GM12891 (cell line): ENCODE data around the gene RAMP1.

Experiments
- DNase-seq: peaks from one replicate; pipeline ENCODE4 v3.0.0; 2011; ENCODE audit warnings: low spot score; ENCODE audit not compliant: insufficient read length
- FAIRE-seq: peaks from 2 replicates; lab custom pipeline; 2011; peaks lifted over from hg19 to GRCh38; lab: Jason Lieb, UNC
- PAX5 ChIP-seq: IDR thresholded peaks from 2 replicates; pipeline ENCODE4 v1.6.1; 2011; ENCODE audit warnings: low read length, moderate library complexity, mild to moderate bottlenecking; ENCODE audit not compliant: insufficient read depth, severe bottlenecking
- POLR2A ChIP-seq: IDR thresholded peaks from 2 replicates; pipeline ENCODE4 v1.6.1; 2011; ENCODE audit warnings: low read depth, low read length, control low read depth
- POLR2AphosphoS5 ChIP-seq: IDR thresholded peaks from 2 replicates; pipeline ENCODE4 v1.6.1; 2011; ENCODE audit warnings: low read depth, low read length, control low read depth
- POU2F2 ChIP-seq: IDR thresholded peaks from 2 replicates; pipeline ENCODE4 v1.6.1; 2011; ENCODE audit warnings: low read depth, mild to moderate bottlenecking, control low read depth, low read length, moderate library complexity
- SPI1 ChIP-seq: IDR thresholded peaks from 2 replicates; pipeline ENCODE4 v1.6.1; 2011; ENCODE audit warnings: low read depth, low read length, control low read depth
- TAF1 ChIP-seq: IDR thresholded peaks from 2 replicates; pipeline ENCODE4 v1.6.1; 2011; ENCODE audit warnings: low read depth, low read length, control low read depth

RAMP1 gene

DNA sequence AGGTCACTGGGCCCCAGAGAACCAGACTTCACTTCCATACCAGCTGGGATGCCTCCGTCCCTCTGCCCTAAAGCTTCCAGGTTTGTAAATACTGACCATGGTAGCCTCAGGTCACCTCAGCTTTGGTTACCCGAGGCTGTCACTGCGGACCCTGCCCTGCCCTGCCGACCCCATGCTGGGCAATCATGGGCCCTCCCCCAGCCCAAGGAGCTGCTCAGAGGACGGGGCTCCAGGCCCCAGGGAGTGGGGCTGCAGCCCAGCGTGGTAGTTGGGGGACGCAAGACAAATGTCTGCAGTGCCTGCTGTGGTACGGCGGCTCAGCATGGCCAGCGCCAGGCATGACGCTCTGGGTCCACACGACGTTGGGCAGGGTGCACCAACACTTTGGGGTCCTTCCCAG lies 25.3 kb downstream of the RAMP1 start:
- DNase-seq (no peak), FAIRE-seq (no peak)
- TF ChIP-seq SPI1 (no peak), POLR2AphosphoS5 (no peak), POLR2A (no peak), POU2F2 (no peak), PAX5 (no peak), TAF1 (no peak)

DNA sequence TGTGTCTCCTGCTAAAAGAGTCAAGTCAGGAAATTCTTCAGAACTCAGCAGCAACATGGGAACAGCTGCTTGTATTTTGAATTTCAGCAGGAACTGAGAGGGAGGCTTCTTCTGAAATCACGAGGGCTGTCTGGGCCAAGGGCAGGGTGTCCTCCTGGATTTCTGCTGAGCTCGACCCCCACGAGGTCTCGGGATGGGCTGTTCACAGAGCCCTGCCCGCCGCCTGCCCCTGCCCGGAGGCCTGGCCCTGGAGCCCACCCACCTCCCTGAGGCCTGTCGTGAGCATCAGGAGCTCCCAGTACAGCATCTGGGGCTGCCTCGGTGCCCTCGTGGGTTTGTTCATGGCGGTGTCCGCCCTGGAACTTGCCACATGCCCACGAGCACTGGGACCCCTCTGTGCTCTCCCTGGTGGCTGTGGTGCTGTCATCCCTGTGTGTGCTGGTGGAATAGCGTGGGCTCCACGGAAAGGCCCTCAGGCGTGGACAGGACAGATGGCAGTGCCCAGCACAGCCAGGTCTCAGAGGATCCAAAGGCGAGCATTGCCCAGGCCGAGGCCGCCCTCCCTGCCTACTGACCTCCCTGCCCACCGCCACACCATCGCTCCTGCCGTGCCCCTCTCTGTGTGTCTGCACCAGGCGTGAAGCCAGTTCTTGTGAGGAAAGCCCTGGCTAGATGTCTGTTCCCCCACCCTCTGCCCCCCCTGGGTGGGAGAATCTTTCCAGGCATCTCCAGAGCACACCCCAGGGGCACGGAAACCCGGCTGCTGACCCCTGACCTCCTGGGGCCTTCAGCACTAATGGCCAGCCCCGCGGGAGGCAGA lies 25.9 kb downstream of the RAMP1 start:
- TF ChIP-seq POLR2A (no peak), PAX5 (no peak), POU2F2 (no peak), POLR2AphosphoS5 (no peak), SPI1 (no peak), TAF1 (no peak)
- no peak for DNase-seq
- FAIRE-seq = no peak

DNA sequence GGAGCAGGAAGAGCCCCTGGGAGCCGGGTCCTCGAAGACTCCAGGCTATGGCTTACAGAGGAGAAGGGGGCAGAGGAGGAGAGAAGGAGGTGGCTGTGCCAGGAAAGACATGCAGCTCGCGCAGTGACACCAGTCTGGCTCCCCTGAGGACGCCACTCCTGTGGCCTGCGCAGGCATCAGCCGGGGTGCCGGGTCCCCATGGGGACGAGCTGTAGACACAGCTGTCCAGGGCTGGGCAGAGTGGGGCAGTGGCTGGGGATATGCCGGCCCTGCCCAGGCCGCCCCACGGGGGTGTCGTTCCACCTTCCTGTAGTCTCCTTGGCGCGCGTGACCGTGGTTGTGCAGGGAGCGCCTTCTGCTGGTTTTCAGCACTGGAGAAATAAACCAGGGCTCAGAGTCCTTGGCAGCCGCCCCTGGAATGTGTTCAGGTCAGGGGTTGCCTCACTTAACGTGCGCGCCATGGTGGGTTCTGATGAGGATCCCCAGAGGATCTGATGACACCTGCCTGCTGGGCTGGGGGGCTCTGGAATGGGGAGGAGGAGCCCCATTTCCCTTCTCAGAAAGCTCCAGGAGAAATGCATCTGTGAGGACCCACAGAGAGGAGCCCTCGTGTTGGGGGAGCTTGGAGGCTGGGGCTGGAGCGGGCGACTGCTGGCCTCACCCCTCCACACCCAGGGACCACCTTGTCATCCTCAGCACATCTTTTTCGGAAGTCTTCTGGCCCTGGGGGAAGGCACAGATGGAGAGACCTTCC lies 26.7 kb downstream of the RAMP1 start:
- FAIRE-seq = no peak
- TF ChIP-seq POLR2A (no peak), PAX5 (no peak), POLR2AphosphoS5 (no peak), SPI1 (no peak), TAF1 (no peak), POU2F2 (no peak)
- DNase-seq = no peak

DNA sequence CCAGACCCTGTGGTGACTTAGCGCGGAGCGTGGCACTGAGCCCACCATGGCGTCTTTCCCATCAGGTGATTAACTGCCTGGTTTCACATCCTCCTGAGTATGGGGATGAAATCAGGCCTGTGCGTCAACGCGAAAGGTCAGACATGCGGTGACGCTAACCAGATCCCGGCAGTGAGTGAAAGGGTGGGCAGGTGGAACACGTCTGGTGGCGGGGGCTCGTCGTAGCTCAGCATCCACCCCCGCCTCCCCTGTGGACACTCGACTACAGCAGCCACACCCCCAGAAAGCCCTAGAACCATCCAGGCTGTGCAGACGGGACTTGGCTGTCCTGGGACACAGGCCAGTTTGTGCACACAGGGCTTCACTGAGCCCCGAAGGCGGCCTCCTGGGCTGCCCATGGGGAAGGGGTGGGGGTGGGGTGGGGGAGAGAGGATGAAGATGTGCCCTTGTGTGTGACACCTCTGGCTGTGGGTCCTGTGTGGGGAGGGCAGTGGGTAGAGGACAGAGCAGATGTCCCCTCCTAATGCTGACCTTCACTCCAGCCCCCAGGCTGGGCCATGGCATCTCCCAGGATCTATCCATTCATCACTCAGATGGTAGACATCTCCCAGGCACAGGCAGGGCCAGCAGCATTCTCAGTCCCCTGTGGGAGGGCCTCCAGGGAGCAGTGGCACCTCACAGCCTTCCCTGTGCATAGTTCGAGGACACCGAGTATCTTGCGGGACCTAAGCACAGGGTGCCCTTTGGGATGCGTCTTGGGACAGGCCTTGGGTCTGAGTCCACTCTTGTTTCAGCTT lies 27.5 kb downstream of the RAMP1 start:
- DNase-seq (no peak), FAIRE-seq (no peak)
- no peak for TF ChIP-seq POLR2AphosphoS5
- TF ChIP-seq TAF1 = no peak
- no peak for TF ChIP-seq PAX5
- no peak for TF ChIP-seq SPI1
- TF ChIP-seq POLR2A = no peak
- no peak for TF ChIP-seq POU2F2

DNA sequence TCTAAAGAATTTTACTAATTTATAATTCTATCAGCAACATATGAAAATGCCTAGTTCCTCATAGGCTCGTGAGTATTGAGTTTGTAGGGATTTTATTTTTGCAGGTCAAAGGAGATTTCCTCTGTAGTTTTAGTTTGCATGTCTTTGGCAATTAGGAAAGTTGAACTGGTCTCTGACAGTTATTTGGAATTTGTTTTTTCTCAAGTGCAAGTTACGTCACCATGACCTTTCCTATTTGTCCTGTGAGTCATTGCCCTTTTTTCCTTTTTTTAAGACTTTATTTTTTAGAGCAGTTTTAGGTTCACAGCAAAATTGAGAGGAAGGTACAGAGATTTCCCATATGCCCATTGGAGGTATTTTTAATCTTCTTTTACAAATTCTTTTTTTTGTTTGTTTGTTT lies 29.0 kb downstream of the RAMP1 start:
- TF ChIP-seq SPI1 (no peak), POLR2A (no peak), TAF1 (no peak), PAX5 (no peak), POLR2AphosphoS5 (no peak), POU2F2 (no peak)
- no peak for FAIRE-seq
- DNase-seq = no peak

DNA sequence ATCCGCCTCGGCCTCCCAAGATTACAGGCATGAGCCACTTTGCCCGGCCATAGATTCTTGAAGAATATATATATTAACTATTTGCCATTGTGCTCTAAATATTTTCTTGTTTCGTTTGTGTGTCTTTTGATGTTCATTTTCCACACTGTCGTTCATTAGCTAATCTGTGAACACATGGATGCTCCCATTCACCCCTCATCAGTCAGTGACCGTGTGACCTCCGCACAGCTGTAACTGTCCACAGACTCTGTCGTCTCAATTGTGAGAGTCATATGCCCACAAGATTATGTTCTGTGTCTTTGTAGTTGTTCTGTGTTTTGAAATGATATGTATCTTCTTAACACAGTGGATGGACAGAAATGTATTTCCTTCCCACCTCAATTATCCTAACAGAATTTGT lies 29.6 kb downstream of the RAMP1 start:
- FAIRE-seq = no peak
- no peak for DNase-seq

DNA sequence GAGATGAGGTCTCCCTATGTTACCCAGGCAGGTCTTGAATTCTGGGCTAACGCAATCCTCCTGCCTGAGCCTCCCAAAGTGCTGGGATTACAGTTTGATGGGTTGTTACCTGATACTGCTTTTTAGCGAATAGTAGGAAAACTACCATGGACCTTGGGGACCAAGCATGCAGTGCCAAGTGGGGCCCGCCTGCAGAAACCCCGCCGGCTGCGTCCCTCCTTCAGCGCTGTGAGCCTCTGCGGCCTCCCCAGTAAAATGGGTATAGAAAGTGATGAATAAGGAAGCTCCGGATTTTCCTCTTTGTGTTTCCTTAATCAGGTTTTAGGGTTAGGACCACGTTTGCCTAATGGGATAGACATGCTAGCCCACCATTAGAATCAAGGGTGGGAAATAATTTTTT lies 30.4 kb downstream of the RAMP1 start:
- FAIRE-seq (no peak), DNase-seq (no peak)

More for the DNA sequence above, 29.6 kb downstream of the RAMP1 start:
- TF ChIP-seq POLR2A (no peak), PAX5 (no peak), POLR2AphosphoS5 (no peak), POU2F2 (no peak), TAF1 (no peak)

DNA sequence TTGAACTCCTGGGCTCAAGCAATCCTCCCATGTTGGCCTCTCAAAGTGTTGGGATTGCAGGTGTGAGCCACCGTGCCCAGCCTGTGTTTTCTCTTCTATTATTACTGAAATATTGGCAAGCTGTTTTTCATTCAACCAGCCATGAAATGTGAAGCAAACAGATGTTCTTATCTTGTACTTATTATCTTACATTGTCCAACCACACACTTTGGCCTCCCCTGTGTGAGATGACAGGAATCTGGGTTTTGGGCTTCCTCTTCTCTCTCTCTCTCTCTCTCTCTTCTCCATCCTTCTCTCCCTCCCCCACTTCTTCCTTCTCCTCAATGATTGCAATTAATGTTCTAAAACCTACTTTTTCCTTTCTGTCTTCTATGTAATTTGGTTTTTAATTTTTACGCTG lies 33.1 kb downstream of the RAMP1 start:
- no peak for DNase-seq

More for the DNA sequence above, 30.4 kb downstream of the RAMP1 start:
- TF ChIP-seq SPI1 (no peak), TAF1 (no peak), POU2F2 (no peak), POLR2A (no peak)

DNA sequence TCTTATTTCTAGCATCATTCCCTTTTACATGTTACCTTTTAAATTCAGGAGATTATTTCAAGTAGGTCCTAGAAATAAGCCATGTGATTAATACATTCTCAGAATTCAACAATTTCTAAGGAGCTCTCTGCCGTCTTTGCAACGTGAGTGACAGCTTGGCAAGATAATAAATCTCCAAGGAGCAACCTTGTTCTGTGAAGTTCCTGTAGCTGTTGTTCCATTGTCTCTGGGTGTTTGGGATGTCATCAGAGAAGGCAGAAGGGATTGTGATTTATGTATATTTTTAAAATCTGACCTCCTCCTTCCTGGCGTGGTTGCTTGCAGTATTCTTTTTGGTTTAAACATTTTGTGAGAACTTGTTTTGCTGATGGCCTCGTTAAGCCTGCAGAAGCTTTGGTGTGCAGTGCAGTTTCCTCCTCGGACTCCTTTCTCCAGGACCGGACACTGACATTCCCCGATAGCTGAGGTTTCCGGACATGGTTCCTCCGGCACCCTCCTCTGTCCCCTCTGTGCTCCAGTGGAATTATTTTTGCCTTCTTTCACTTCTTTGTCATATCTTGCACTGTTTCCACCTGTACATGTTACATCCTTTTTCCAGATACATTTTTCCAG lies 33.7 kb downstream of the RAMP1 start:
- TF ChIP-seq POLR2A = no peak
- TF ChIP-seq POLR2AphosphoS5 = no peak
- no peak for TF ChIP-seq PAX5
- no peak for TF ChIP-seq SPI1
- TF ChIP-seq TAF1 = no peak
- TF ChIP-seq POU2F2 = no peak
- FAIRE-seq (no peak), DNase-seq (no peak)

More for the DNA sequence above, 33.1 kb downstream of the RAMP1 start:
- no peak for FAIRE-seq
- TF ChIP-seq POLR2AphosphoS5 (no peak), SPI1 (0 out of 2 replicates have a peak, but pooled peaks have one; percentile 13)
